ENCODE results near the gene PDE3B. TPM values are rescaled to one million over a fixed set of nuclear protein-coding genes. Genes with fewer than 3 reads are reported as not detected.

The PDE3B gene
- total and polyA plus RNA-seq, 2 of the 8 experiments (the other 6 are each of a cell fraction or from before 2014, with no cell fraction given) = 2.7 to 10.9 TPM

- Histone ChIP-seq H2BK12ac (ENCODE audit: low read depth, low read length) (no peak overlapping the region), H4K20me1 (replicated peaks in 1 of 2; ENCODE audit: control insufficient read depth in 1 of 2, insufficient read depth in 2 of 2, low read length in 2 of 2) (no peaks in the 10 kb centered on the region), H3K4me3 (ENCODE audit: extremely low read depth in 1 of 4, insufficient read depth in 2 of 4, low read depth in 3 of 4, low read length in 4 of 4) (no peak overlapping the region), H3K56ac (replicated peaks; ENCODE audit: insufficient read length, low read depth, low read length) (no peak overlapping the region), H3K23me2 (ENCODE audit: low read depth, low read length) (no peaks in the 10 kb centered on the region), H3K9ac (replicated peaks in 1 of 4; ENCODE audit: extremely low read depth in 1 of 4, low read depth in 3 of 4, low read length in 3 of 4) (no peak overlapping the region), H3K79me1 (ENCODE audit: low read depth, low read length) (no peaks in the 10 kb centered on the region), H4K8ac (ENCODE audit: extremely low read depth, insufficient read depth, low read length) (no peak overlapping the region), H2BK5ac (ENCODE audit: low read depth, low read length) (no peak overlapping the region), H3K79me2 (ENCODE audit: control insufficient read depth in 1 of 2, insufficient read depth in 2 of 2, low read length in 2 of 2) (no peaks in the 10 kb centered on the region), H2BK120ac (replicated peaks; ENCODE audit: low read depth, low read length) (no peak overlapping the region), H2BK20ac (ENCODE audit: low read length) (no peak overlapping the region), H3K4ac (replicated peaks; ENCODE audit: insufficient read length, low read depth, low read length) (no peak overlapping the region), H3K9me3 (ENCODE audit: insufficient read depth in 2 of 2, low read depth in 1 of 2, low read length in 1 of 2) (peaks cover 0 to 5% of the 10 kb centered on the region in 2 experiments; a peak in 2 of 4 replicates), H3K27me3 (replicated peaks in 1 of 4; ENCODE audit: control insufficient read depth in 3 of 4, extremely low read depth in 1 of 4, insufficient read depth in 3 of 4, low read length in 3 of 4) (no peaks in the 10 kb centered on the region), H3K4me1 (replicated peaks in 1 of 4; ENCODE audit: control insufficient read depth in 3 of 4, insufficient read depth in 4 of 4, low read length in 3 of 4) (no peaks in the 10 kb centered on the region), H3K4me2 (ENCODE audit: insufficient read depth in 1 of 2, low read depth in 2 of 2, low read length in 2 of 2) (no peak overlapping the region), H2AFZ (ENCODE audit: low read length) (no peak overlapping the region), H3K27ac (ENCODE audit: low read depth, low read length) (no peak overlapping the region), H3K23ac (ENCODE audit: insufficient read length) (no peak overlapping the region), H3K36me3 (ENCODE audit: control insufficient read depth in 2 of 4, insufficient read depth in 4 of 4, low read length in 3 of 4) (no peaks in the 10 kb centered on the region), H4K91ac (replicated peaks; ENCODE audit: insufficient read length, low read length) (no peak overlapping the region), H3K14ac (ENCODE audit: insufficient read length) (no peak overlapping the region), H4K5ac (ENCODE audit: insufficient read length, low read depth, low read length) (no peak overlapping the region), H2BK15ac (ENCODE audit: low read length) (no peak overlapping the region), H3K18ac (ENCODE audit: extremely low read depth, low read length) (no peak overlapping the region), H2AK5ac (ENCODE audit: low read depth, low read length) (no peak overlapping the region)
- POLR2A ChIA-PET (ENCODE audit: partially characterized antibody) = no interaction called here
- DNase-seq (ENCODE audit: low read depth in 1 of 2, low spot score in 2 of 2) (no peak), FAIRE-seq (no peak)
- 92% methylated on average over 3 of the region's 3 CpGs; no CpG with 5 or more reads in 1 of the 2 experiments for WGBS, 2 experiments (ENCODE audit: extremely low coverage in 1 of 2, insufficient coverage in 1 of 2, insufficient read length in 1 of 2, insufficient replicate concordance in 2 of 2, low coverage in 1 of 2, low lambda C conversion rate in 2 of 2, missing lambda C conversion rate in 1 of 2)
- CTCF ChIA-PET (ENCODE audit: partially characterized antibody) = interaction anchor here (0.9 to 3.2 kb wide), 10 partner anchors 9 to 432 kb away, joined by 3 to 13 read pairs (median 5); no protein-coding TSS in a partner anchor
- TF ChIP-seq SUZ12 (IDR thresholded peaks at IDR 0.05; ENCODE audit: low read length) (no peak), RXRA (IDR thresholded peaks at IDR 0.05; ENCODE audit: insufficient read depth, low read depth, low read length) (no peak), CTBP2 (IDR thresholded peaks at IDR 0.05; ENCODE audit: borderline replicate concordance, insufficient read depth, insufficient read length, low read length) (no peak), KDM4A (IDR thresholded peaks at IDR 0.05; ENCODE audit: low read depth, low read length, severe bottlenecking) (no peak), KDM1A (IDR thresholded peaks at IDR 0.05; ENCODE audit: borderline replicate concordance, low read length) (no peak), MAX (IDR thresholded peaks at IDR 0.05) (no peak), SRF (IDR thresholded peaks at IDR 0.05; ENCODE audit: low read depth, low read length) (no peak), CBX5 (IDR thresholded peaks at IDR 0.05; ENCODE audit: low read depth, low read length) (no peak), GABPA (IDR thresholded peaks at IDR 0.05; ENCODE audit: borderline replicate concordance, insufficient read depth, low read length) (no peak), CBX8 (IDR thresholded peaks at IDR 0.05; ENCODE audit: borderline replicate concordance, low read depth, low read length) (no peak), RNF2 (IDR thresholded peaks at IDR 0.05; ENCODE audit: borderline replicate concordance, low read depth, low read length, missing control alignments, poor library complexity, severe bottlenecking) (no peak), SIRT6 (IDR thresholded peaks at IDR 0.05; ENCODE audit: low read length) (no peak), FOSL1 (IDR thresholded peaks at IDR 0.05; ENCODE audit: insufficient read depth, low read depth, low read length) (no peak), CHD1 (IDR thresholded peaks at IDR 0.05; ENCODE audit: low read depth, low read length) (no peak)
Measured at GRCh38 chr11:14774721-14775120, 131.1 kb downstream of the PDE3B start.

Measured in H1 (cell line).